Esophagus muscularis mucosa (tissue), 4 donors: ENCODE data around the gene MAGEB16.

Source experiments
- EP300 ChIP-seq: sonication (generic); formaldehyde crosslinking; IDR thresholded peaks from one replicate; pipeline ENCODE4 v1.6.1; 2017; ENCODE audit warnings: antibody characterized with exemption
- POLR2A ChIP-seq: fragments of 450-650 bp; IDR thresholded peaks from one replicate; pipeline ENCODE4 v1.6.1; 2017; ENCODE audit warnings: antibody characterized with exemption, moderate library complexity, mild to moderate bottlenecking, low read depth
- POLR2AphosphoS5 ChIP-seq, 2 donors: sonication (generic); formaldehyde crosslinking; IDR thresholded peaks; one replicate each; pipeline ENCODE4 v1.6.1; 2017; ENCODE audit warnings: antibody characterized with exemption in 2 of 2
- TF ChIP-seq, protein P1 (sequence below), 3 experiments: fragments of 200-600 bp in 2 of 3; fragments of 450-650 bp in 1 of 3; sonication (generic) in 2 of 3; IDR thresholded peaks; one replicate each; pipeline ENCODE4 v1.5.1; 2017 to 2019; ENCODE audit warnings: antibody characterized with exemption in 3 of 3, mild to moderate bottlenecking in 2 of 3, moderate library complexity in 1 of 3

DNA sequence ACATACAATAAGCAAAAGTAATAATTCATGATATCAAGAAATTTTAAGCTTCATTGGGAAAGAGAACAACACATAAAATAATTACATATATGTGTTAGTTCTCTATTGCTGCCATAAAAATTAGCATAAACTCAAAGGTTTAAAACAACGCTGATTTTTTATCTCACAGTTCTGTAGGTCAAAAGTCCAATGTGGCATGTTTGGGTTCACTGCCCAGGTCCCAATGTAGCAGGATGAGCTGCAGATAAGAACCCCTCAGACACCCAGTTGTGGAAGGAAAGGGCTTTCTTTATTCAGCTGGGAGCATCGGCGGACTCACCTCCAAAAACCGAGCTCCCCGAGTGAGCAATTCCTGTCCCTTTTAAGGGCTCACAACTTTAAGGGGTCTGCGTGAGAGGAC lies 13.1 kb upstream of the MAGEB16 start:
- TF ChIP-seq EP300, result no peak
- TF ChIP-seq, protein P1, sequence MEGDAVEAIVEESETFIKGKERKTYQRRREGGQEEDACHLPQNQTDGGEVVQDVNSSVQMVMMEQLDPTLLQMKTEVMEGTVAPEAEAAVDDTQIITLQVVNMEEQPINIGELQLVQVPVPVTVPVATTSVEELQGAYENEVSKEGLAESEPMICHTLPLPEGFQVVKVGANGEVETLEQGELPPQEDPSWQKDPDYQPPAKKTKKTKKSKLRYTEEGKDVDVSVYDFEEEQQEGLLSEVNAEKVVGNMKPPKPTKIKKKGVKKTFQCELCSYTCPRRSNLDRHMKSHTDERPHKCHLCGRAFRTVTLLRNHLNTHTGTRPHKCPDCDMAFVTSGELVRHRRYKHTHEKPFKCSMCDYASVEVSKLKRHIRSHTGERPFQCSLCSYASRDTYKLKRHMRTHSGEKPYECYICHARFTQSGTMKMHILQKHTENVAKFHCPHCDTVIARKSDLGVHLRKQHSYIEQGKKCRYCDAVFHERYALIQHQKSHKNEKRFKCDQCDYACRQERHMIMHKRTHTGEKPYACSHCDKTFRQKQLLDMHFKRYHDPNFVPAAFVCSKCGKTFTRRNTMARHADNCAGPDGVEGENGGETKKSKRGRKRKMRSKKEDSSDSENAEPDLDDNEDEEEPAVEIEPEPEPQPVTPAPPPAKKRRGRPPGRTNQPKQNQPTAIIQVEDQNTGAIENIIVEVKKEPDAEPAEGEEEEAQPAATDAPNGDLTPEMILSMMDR (IDR thresholded peaks at IDR 0.05), result no peak
- TF ChIP-seq POLR2AphosphoS5 (IDR thresholded peaks at IDR 0.05), result no peak
- TF ChIP-seq POLR2A, result no peak
